Fibroblast of lung (primary cell): ENCODE data around the gene CLPSL2.

Source experiments
- CTCF ChIP-seq, 2 donors: IDR thresholded peaks in 1 of 2; conservative IDR thresholded peaks in 1 of 2; 1 replicate in 1 of 2; 2 replicates in 1 of 2; pipeline ENCODE4 v1.5.1; 2011 to 2012; ENCODE audit warnings: low read length in 2 of 2, control low read depth in 1 of 2, inconsistent platforms in 1 of 2, low read depth in 1 of 2, mild to moderate bottlenecking in 1 of 2
- EZH2 ChIP-seq: IDR thresholded peaks from 2 replicates; pipeline ENCODE4 v1.5.1; 2012; ENCODE audit warnings: low read length, control low read depth, mild to moderate bottlenecking; ENCODE audit errors: missing control alignments

GRCh38 chr6:35817515-35817914 lies 41.1 kb downstream of the CLPSL2 start:
- TF ChIP-seq CTCF (conservative IDR thresholded peaks at IDR 0.05 in 1 of 2, IDR thresholded peaks at IDR 0.05 in 1 of 2; ENCODE audit: low read depth in 1 of 2, low read length in 2 of 2) (no peak), EZH2 (no peak)
